ENCODE measurements around the gene EFTUD2. TPM values are rescaled to one million over a fixed set of nuclear protein-coding genes. Genes with fewer than 3 reads are reported as not detected.

Gene EFTUD2
- total RNA-seq, 1 donor from 2014 or later: 192 TPM

DNA sequence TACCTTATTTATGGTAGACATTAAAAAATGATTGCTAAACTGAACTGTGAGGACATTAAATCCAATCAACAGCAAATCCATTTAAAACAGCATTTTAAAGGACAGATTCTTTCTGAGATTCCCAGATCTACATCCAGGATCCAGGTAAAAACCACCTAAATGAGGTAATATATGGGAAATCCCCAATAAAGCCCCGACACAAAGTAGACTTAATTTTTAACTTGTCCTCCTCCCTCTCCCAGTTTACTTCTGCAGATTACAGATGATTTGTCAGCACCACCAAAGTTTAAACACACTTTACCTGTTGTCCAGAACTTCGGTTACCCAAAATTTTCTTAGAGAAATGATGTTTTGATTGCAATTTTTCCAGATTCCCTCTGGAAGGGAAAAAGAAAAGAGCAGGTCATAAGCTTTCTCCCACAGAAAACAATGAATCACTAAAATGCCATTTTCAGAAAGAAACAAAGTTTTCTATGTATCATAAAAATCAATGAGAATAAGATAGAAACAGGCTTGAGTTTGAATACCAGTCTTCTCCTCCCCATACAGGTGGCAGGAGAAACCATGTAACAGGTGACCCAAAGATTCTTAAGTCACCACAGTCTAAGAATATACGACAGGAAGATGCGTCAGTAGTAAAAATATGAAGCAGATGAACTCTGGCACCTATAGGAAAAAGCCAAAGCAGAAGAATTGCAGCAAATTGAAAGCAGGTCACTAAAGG is 92.0 kb downstream of the EFTUD2 start:
- ChIA-PET CTCF (no interaction called here), POLR2A (no interaction called here)
- ATAC-seq (ENCODE audit: low read depth) (no peak), DNase-seq (no peak)
- no peaks in the 10 kb centered on the region for H3K36me3 Mint-ChIP-seq (ENCODE audit: low read depth)
- H3K9me3 Mint-ChIP-seq: no peaks in the 10 kb centered on the region
- no peak overlapping the region for H3K27ac Mint-ChIP-seq
- TF ChIP-seq, protein P1, sequence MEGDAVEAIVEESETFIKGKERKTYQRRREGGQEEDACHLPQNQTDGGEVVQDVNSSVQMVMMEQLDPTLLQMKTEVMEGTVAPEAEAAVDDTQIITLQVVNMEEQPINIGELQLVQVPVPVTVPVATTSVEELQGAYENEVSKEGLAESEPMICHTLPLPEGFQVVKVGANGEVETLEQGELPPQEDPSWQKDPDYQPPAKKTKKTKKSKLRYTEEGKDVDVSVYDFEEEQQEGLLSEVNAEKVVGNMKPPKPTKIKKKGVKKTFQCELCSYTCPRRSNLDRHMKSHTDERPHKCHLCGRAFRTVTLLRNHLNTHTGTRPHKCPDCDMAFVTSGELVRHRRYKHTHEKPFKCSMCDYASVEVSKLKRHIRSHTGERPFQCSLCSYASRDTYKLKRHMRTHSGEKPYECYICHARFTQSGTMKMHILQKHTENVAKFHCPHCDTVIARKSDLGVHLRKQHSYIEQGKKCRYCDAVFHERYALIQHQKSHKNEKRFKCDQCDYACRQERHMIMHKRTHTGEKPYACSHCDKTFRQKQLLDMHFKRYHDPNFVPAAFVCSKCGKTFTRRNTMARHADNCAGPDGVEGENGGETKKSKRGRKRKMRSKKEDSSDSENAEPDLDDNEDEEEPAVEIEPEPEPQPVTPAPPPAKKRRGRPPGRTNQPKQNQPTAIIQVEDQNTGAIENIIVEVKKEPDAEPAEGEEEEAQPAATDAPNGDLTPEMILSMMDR (IDR thresholded peaks at IDR 0.05): no peak
- H3K4me3 Mint-ChIP-seq: no peak overlapping the region
- no peaks in the 10 kb centered on the region for H3K27me3 Mint-ChIP-seq
- intact Hi-C loops (cut with micrococcal nuclease): no loop called here
- H3K4me1 Mint-ChIP-seq: peaks cover 2% of the 10 kb centered on the region

DNA sequence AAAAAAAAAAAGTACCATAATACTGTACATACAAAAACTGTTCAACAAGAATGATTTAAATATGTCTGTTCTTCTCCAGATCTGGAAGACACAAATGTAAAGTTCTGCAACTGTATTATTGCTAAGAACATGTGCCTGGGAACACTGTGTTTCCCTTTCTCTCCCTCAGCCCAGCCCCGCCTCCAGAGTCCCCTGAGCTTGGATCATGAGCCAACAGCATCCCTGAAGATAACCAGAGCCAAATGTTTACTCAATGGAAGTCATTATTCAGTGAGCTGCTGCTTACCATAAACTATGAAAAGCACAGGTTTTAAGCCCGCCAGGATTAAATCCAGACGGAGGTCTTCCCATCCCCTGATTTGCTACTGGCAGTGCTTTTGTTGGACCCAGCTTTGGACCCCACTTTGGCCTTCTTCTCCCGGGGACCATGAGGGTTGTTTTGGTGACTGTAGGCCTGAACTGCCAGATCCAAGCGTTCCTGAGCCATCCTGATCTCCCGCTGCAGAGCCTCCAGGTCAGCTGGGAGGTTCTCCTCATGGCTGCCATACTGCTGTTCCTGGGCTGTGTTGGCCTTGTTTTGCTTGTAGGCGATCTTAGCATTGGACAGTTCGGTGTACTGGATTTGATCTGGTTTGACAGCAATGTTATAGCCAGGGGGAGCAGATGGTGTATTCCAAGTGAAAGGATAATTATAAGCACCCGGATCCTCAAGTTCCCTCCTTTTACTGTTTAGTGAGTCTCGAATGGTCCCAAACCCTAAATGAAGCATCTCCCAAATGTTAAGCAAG is 94.7 kb downstream of the EFTUD2 start:
- Mint-ChIP-seq H3K4me1 (peaks cover 2% of the 10 kb centered on the region), H3K36me3 (ENCODE audit: low read depth) (no peaks in the 10 kb centered on the region), H3K27me3 (no peaks in the 10 kb centered on the region), H3K4me3 (no peak overlapping the region), H3K9me3 (no peaks in the 10 kb centered on the region), H3K27ac (no peak overlapping the region)
- DNase-seq: no peak
- TF ChIP-seq, protein P1 (IDR thresholded peaks at IDR 0.05): no peak
- ATAC-seq (ENCODE audit: low read depth): no peak
- ChIA-PET POLR2A (no interaction called here), CTCF (no interaction called here)
- intact Hi-C loops (cut with micrococcal nuclease): no loop called here

DNA sequence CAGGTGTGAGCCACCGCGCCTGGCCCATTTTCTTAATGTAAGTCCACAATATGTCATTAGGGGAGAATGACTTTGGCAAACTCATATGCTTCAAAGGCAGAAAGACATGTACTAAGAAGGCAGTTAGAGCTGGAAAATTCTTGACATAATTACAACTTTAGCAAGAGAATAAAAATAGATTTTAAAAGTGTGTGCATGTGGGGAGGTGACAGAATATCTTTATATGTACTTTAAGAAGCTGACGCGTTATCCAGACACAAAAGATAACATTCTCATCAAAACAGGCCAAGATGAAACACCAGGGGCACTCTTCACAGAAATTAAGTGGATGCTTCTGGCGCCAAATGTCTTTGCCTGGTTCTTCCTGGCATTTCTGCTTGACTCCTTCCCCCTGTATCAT is 97.4 kb downstream of the EFTUD2 start:
- H3K4me1 Mint-ChIP-seq: no peaks in the 10 kb centered on the region
- CTCF ChIA-PET: no interaction called here
- ATAC-seq (ENCODE audit: low read depth) (no peak), DNase-seq (no peak)
- POLR2A ChIA-PET: no interaction called here
- H3K9me3 Mint-ChIP-seq: no peaks in the 10 kb centered on the region
- H3K27ac Mint-ChIP-seq: no peak overlapping the region
- no peaks in the 10 kb centered on the region for H3K27me3 Mint-ChIP-seq
- intact Hi-C loops (cut with micrococcal nuclease): no loop called here
- TF ChIP-seq, protein P1 (IDR thresholded peaks at IDR 0.05): no peak
- no peaks in the 10 kb centered on the region for H3K36me3 Mint-ChIP-seq (ENCODE audit: low read depth)
- H3K4me3 Mint-ChIP-seq: no peak overlapping the region

Other genes starting within 250 kb of the EFTUD2 start
- gene MEIOC, start 243.0 kb downstream of the EFTUD2 start, total RNA-seq: 0.24 and 0.91 TPM in 2 replicates
- 20.1 and 22.4 TPM in 2 replicates for gene CCDC43, start 209.7 kb downstream of the EFTUD2 start, total RNA-seq
- 10.3 and 13.8 TPM in 2 replicates for gene DBF4B, start 190.8 kb downstream of the EFTUD2 start, total RNA-seq
- gene ADAM11, start 140.5 kb downstream of the EFTUD2 start, total RNA-seq: 0.09 and 0.10 TPM in 2 replicates
- 0.20 TPM in 2 replicates for gene GJC1, start 69.2 kb downstream of the EFTUD2 start, total RNA-seq
- not detected in 2 replicates for gene HIGD1B, start 51.6 kb downstream of the EFTUD2 start, total RNA-seq
- not detected in 2 replicates for gene GFAP, start 16.1 kb upstream of the EFTUD2 start, total RNA-seq
- 0.49 and 1.7 TPM in 2 replicates for gene KIF18B, start 48.3 kb upstream of the EFTUD2 start, total RNA-seq
- not detected in 2 replicates for gene C1QL1, start 68.9 kb upstream of the EFTUD2 start, total RNA-seq
- gene DCAKD, start 152.2 kb upstream of the EFTUD2 start, total RNA-seq: 12.9 and 15.6 TPM in 2 replicates
- 154 and 164 TPM in 2 replicates for gene NMT1, start 161.9 kb upstream of the EFTUD2 start, total RNA-seq
- gene PLCD3, start 233.1 kb upstream of the EFTUD2 start, total RNA-seq: 0.61 and 1.4 TPM in 2 replicates
- 20.1 and 20.6 TPM in 2 replicates for gene ACBD4, start 236.2 kb upstream of the EFTUD2 start, total RNA-seq
- 19.5 and 21.5 TPM in 2 replicates for gene HEXIM1, start 249.0 kb upstream of the EFTUD2 start, total RNA-seq